Stomach (tissue), 9 donors: ENCODE measurements around the gene TRABD. TPM values are rescaled to one million over a fixed set of nuclear protein-coding genes. Genes with fewer than 3 reads are reported as not detected.

Experiments used
- DNase-seq, 2 donors: peaks; one replicate each; pipeline versions ENCODE4 v3.0.0 to v3.0.0-alpha.2; 2013 to 2019
- H3K27ac ChIP-seq, 5 donors: fragments of 200-600 bp in 4 of 5; sonication (generic) in 4 of 5; one replicate each; pipeline ENCODE4 v1.5.1; 2013 to 2019; ENCODE audit warnings: mild to moderate bottlenecking in 1 of 5, moderate library complexity in 1 of 5
- H3K27me3 ChIP-seq, 3 donors: fragments of 200-600 bp; sonication (generic); one replicate each; pipeline ENCODE4 v1.5.1; 2017 to 2019; ENCODE audit warnings: mixed run types in 1 of 3
- H3K36me3 ChIP-seq, 4 donors: fragments of 200-600 bp; sonication (generic); 1 replicate in 3 of 4; 2 replicates in 1 of 4; pipeline ENCODE4 v1.5.1; 2016 to 2019
- H3K4me1 ChIP-seq, 4 donors: fragments of 200-600 bp; sonication (generic); one replicate each; pipeline ENCODE4 v1.5.1; 2016 to 2019
- H3K4me3 ChIP-seq, 4 donors: fragments of 200-600 bp; sonication (generic) in 3 of 4; one replicate each; pipeline ENCODE4 v1.5.1; 2016 to 2019; ENCODE audit warnings: mild to moderate bottlenecking in 1 of 4
- H3K9me3 ChIP-seq, 4 donors: fragments of 200-600 bp; sonication (generic); one replicate each; pipeline ENCODE4 v1.5.1; 2016 to 2019
- CTCF ChIP-seq, 7 experiments: fragments of 450-650 bp in 4 of 7; fragments of 200-600 bp in 3 of 7; sonication (generic) in 3 of 7; IDR thresholded peaks; one replicate each; pipeline ENCODE4 v1.5.1; 2016 to 2019; ENCODE audit warnings: antibody characterized with exemption in 7 of 7, control low read depth in 2 of 7, mild to moderate bottlenecking in 1 of 7
- EP300 ChIP-seq: sonication (generic); formaldehyde crosslinking; IDR thresholded peaks from one replicate; pipeline ENCODE4 v1.6.1; 2017; ENCODE audit warnings: antibody characterized with exemption
- POLR2A ChIP-seq, 4 donors: fragments of 450-650 bp; IDR thresholded peaks; one replicate each; pipeline ENCODE4 v1.6.1; 2016; ENCODE audit warnings: antibody characterized with exemption in 4 of 4, control low read depth in 2 of 4, mild to moderate bottlenecking in 1 of 4, moderate library complexity in 1 of 4
- POLR2AphosphoS5 ChIP-seq, 3 donors: sonication (generic); formaldehyde crosslinking; IDR thresholded peaks; one replicate each; pipeline ENCODE4 v1.6.1; 2016; ENCODE audit warnings: antibody characterized with exemption in 3 of 3
- WGBS, 5 donors: extraction: QIAGEN DNeasy Blood & Tissue Kit in 3 of 5; methylation state at CpG; one replicate each; pipeline versions ENCODE4 v1.1.5 to v1.1.7; 2013 to 2018; 5-methylcytosine and 5-hydroxymethylcytosine counted together
- intact Hi-C: fragments of 100-400 bp; cut with DNase I; formaldehyde crosslinking; loops from one replicate; pipeline ENCODE4 v1.15.1; 2023; ENCODE audit warnings: low total_unique reads
- polyA plus RNA-seq, 3 donors: library from polyadenylated mRNA; stranded (reverse); fragments of 200-250 nt; gene quantifications; one replicate each; pipeline ENCODE4 v1.2.3, GENCODE V29; 2013
- total RNA-seq, 5 donors: library from RNA; depleted of rRNA; stranded (reverse); fragments of >200 nt; gene quantifications; one replicate each; pipeline versions ENCODE4 v1.1.0 to v1.2.3, GENCODE V29; 2014 to 2016
- donor health status: healthy with polysubstance abuse.
- donor health status: Bipolar disorder and iron deficiency.
- donor health status: healthy.

The TRABD gene
- total and polyA plus RNA-seq, 8 donors = 13.2 to 245 (median 47.5) TPM

- Histone ChIP-seq H3K27me3 (peaks cover 0 to 11% (median 0%) of the 10 kb centered on the region in 3 donors), H3K36me3 (no peaks in the 10 kb centered on the region), H3K9me3 (no peaks in the 10 kb centered on the region), H3K4me1 (peaks cover 6 to 9% (median 8%) of the 10 kb centered on the region in 4 donors), H3K4me3 (no peak overlapping the region), H3K27ac (no peak overlapping the region)
- no peak for DNase-seq
- intact Hi-C loops = no loop called here
- WGBS, 5 donors = 83 to 94% (median 88%) methylated on average over 9 of the region's 9 CpGs
- TF ChIP-seq CTCF (IDR thresholded peaks at IDR 0.05) (no peak), POLR2AphosphoS5 (IDR thresholded peaks at IDR 0.05) (no peak), POLR2A (IDR thresholded peaks at IDR 0.05) (no peak), EP300 (no peak)
Measured at GRCh38 chr22:50138988-50139387, 46.7 kb upstream of the TRABD start.

GRCh38 chr22:50139843-50140415 is 45.8 kb upstream of the TRABD start:
- Histone ChIP-seq H3K36me3 (no peaks in the 10 kb centered on the region), H3K9me3 (no peaks in the 10 kb centered on the region), H3K4me3 (no peak overlapping the region), H3K27me3 (peaks cover 0 to 14% (median 0%) of the 10 kb centered on the region in 3 donors), H3K27ac (no peak overlapping the region), H3K4me1 (peaks cover 6 to 9% (median 8%) of the 10 kb centered on the region in 4 donors)
- DNase-seq = peak in 1 of 2 donors; percentile 54
- intact Hi-C loops = no loop called here
- no peak for TF ChIP-seq EP300
- TF ChIP-seq POLR2AphosphoS5 (IDR thresholded peaks at IDR 0.05) = peak in 1 of 3 donors; percentile 32
- WGBS, 5 donors = 52 to 69% (median 66%) methylated on average over 15 of the region's 15 CpGs

- H3K27ac ChIP-seq = no peak overlapping the region
- no peak overlapping the region for H3K4me3 ChIP-seq
- H3K36me3 ChIP-seq = no peaks in the 10 kb centered on the region
- DNase-seq = no peak
- H3K4me1 ChIP-seq = peaks cover 6 to 9% (median 8%) of the 10 kb centered on the region in 4 donors
- intact Hi-C loops = no loop called here
- peaks cover 0 to 14% (median 0%) of the 10 kb centered on the region in 3 donors for H3K27me3 ChIP-seq
- no peak for TF ChIP-seq POLR2A (IDR thresholded peaks at IDR 0.05)
- no peak for TF ChIP-seq EP300
- no peak for TF ChIP-seq CTCF (IDR thresholded peaks at IDR 0.05)
- no peak for TF ChIP-seq POLR2AphosphoS5 (IDR thresholded peaks at IDR 0.05)
- H3K9me3 ChIP-seq = no peaks in the 10 kb centered on the region
- 74 to 83% (median 82%) methylated on average over 3 of the region's 3 CpGs for WGBS, 5 donors
Measured at GRCh38 chr22:50140615-50141014, 45.1 kb upstream of the TRABD start.

- TF ChIP-seq EP300 (no peak), POLR2AphosphoS5 (IDR thresholded peaks at IDR 0.05) (no peak), POLR2A (IDR thresholded peaks at IDR 0.05) (no peak), CTCF (IDR thresholded peaks at IDR 0.05) (no peak)
- Histone ChIP-seq H3K27ac (no peak overlapping the region), H3K36me3 (no peaks in the 10 kb centered on the region), H3K27me3 (peaks cover 0 to 22% (median 7%) of the 10 kb centered on the region in 3 donors), H3K4me3 (no peak overlapping the region), H3K4me1 (peaks cover 7 to 9% (median 8%) of the 10 kb centered on the region in 4 donors), H3K9me3 (no peaks in the 10 kb centered on the region)
- DNase-seq = no peak
- WGBS, 5 donors = 40 to 75% (median 57%) methylated on average over 6 of the region's 6 CpGs
- intact Hi-C loops = no loop called here
Measured at GRCh38 chr22:50141462-50141861, 44.3 kb upstream of the TRABD start.

GRCh38 chr22:50141891-50142363 is 43.8 kb upstream of the TRABD start:
- H3K36me3 ChIP-seq = no peaks in the 10 kb centered on the region
- H3K9me3 ChIP-seq = no peaks in the 10 kb centered on the region
- no peak for TF ChIP-seq CTCF (IDR thresholded peaks at IDR 0.05)
- TF ChIP-seq EP300 = no peak
- TF ChIP-seq POLR2A (IDR thresholded peaks at IDR 0.05) = no peak
- no peak for TF ChIP-seq POLR2AphosphoS5 (IDR thresholded peaks at IDR 0.05)
- no peak overlapping the region for H3K27ac ChIP-seq
- H3K4me1 ChIP-seq = peaks cover 7 to 13% (median 10%) of the 10 kb centered on the region in 4 donors
- peaks cover 0 to 22% (median 7%) of the 10 kb centered on the region in 3 donors for H3K27me3 ChIP-seq
- 12 to 27% (median 22%) methylated on average over 11 of the region's 11 CpGs for WGBS, 5 donors
- intact Hi-C loops = no loop called here
- no peak for DNase-seq
- H3K4me3 ChIP-seq = no peak overlapping the region
